ENCODE results near the gene RNF187. TPM values are rescaled to one million over a fixed set of nuclear protein-coding genes. Genes with fewer than 3 reads are reported as not detected.

Gene RNF187
- polyA plus RNA-seq, 1 donor (not counting 4 experiments of a cell fraction or from before 2014, with no cell fraction given) = 65.8 TPM

DNA sequence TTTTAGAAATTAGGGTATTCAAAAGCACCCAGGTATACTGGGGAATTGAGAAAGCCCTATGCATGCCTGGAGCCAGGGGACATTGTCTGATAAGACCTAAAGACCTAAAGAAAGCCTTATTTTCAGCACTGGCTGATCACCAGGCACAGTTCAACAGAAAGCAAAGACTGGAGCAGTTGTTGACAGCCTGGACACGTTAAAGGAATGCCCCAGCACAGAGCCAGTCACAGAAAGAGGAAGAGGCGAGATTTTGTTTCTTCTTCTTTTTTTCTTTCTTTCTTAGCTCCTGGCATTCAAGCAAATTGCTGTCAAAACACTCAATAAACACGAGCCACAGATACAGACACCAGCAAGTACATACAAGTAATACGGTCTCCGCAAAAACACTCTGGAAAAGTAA, 40.4 kb downstream of the RNF187 start:
- H3K9ac ChIP-seq (ENCODE audit: control insufficient read depth, extremely low read depth, insufficient read depth, low read length) = no peak overlapping the region
- FAIRE-seq = no peak
- TF ChIP-seq EZH2 (IDR thresholded peaks at IDR 0.05; ENCODE audit: low read length) = no peak
- TF ChIP-seq, protein P1, sequence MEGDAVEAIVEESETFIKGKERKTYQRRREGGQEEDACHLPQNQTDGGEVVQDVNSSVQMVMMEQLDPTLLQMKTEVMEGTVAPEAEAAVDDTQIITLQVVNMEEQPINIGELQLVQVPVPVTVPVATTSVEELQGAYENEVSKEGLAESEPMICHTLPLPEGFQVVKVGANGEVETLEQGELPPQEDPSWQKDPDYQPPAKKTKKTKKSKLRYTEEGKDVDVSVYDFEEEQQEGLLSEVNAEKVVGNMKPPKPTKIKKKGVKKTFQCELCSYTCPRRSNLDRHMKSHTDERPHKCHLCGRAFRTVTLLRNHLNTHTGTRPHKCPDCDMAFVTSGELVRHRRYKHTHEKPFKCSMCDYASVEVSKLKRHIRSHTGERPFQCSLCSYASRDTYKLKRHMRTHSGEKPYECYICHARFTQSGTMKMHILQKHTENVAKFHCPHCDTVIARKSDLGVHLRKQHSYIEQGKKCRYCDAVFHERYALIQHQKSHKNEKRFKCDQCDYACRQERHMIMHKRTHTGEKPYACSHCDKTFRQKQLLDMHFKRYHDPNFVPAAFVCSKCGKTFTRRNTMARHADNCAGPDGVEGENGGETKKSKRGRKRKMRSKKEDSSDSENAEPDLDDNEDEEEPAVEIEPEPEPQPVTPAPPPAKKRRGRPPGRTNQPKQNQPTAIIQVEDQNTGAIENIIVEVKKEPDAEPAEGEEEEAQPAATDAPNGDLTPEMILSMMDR (optimal IDR thresholded peaks at IDR 0.05 in 1 of 3, IDR thresholded peaks at IDR 0.05 in 1 of 3, conservative IDR thresholded peaks at IDR 0.05 in 1 of 3; ENCODE audit: extremely low read depth in 1 of 3, insufficient read depth in 2 of 3, low read length in 3 of 3) = no peak
- no peak overlapping the region for H3K27ac ChIP-seq (ENCODE audit: control insufficient read depth, insufficient read depth, low read length)
- no peak for DNase-seq (ENCODE audit: low read depth, low spot score)
- H3K9me3 ChIP-seq (ENCODE audit: control insufficient read depth, low read depth, low read length) = no peaks in the 10 kb centered on the region
- no peak overlapping the region for H3K4me3 ChIP-seq (ENCODE audit: control insufficient read depth in 2 of 3, extremely low read depth in 1 of 3, insufficient read depth in 2 of 3, low read depth in 1 of 3, low read length in 3 of 3)
- dilution Hi-C loops (cut with MboI; ENCODE audit: extremely low pct_ligation_motif_present, low sequenced_read_pairs) = no loop called here
- H3K9me1 ChIP-seq (ENCODE audit: control insufficient read depth, extremely low read depth, insufficient read depth, low read length) = no peaks in the 10 kb centered on the region
- no peak overlapping the region for H2AFZ ChIP-seq (ENCODE audit: control insufficient read depth, low read length)
- H4K20me1 ChIP-seq (ENCODE audit: control insufficient read depth, extremely low read depth, insufficient read depth, low read length) = no peaks in the 10 kb centered on the region
- no peaks in the 10 kb centered on the region for H3K79me2 ChIP-seq (ENCODE audit: control insufficient read depth, insufficient read depth, low read length)
- no peak overlapping the region for H3K4me2 ChIP-seq (ENCODE audit: control insufficient read depth, extremely low read depth, insufficient read depth, low read depth, low read length)
- peaks cover 3% of the 10 kb centered on the region for H3K27me3 ChIP-seq (ENCODE audit: control insufficient read depth, extremely low read depth, insufficient read depth, low read length)
- H3K4me1 ChIP-seq (ENCODE audit: control insufficient read depth, extremely low read depth, insufficient read depth, low read length) = no peaks in the 10 kb centered on the region
- no peaks in the 10 kb centered on the region for H3K36me3 ChIP-seq (ENCODE audit: control insufficient read depth in 2 of 2, extremely low read depth in 1 of 2, insufficient read depth in 2 of 2, low read length in 2 of 2)

GRCh38 chr1:228528612-228529011, 41.4 kb downstream of the RNF187 start:
- no peaks in the 10 kb centered on the region for H3K79me2 ChIP-seq (ENCODE audit: control insufficient read depth, insufficient read depth, low read length)
- no peak for FAIRE-seq
- TF ChIP-seq, protein P1 (optimal IDR thresholded peaks at IDR 0.05 in 1 of 3, IDR thresholded peaks at IDR 0.05 in 1 of 3, conservative IDR thresholded peaks at IDR 0.05 in 1 of 3; ENCODE audit: extremely low read depth in 1 of 3, insufficient read depth in 2 of 3, low read length in 3 of 3) = no peak
- no peak for TF ChIP-seq EZH2 (IDR thresholded peaks at IDR 0.05; ENCODE audit: low read length)
- H3K27me3 ChIP-seq (ENCODE audit: control insufficient read depth, extremely low read depth, insufficient read depth, low read length) = peaks cover 3% of the 10 kb centered on the region
- no peak overlapping the region for H3K9ac ChIP-seq (ENCODE audit: control insufficient read depth, extremely low read depth, insufficient read depth, low read length)
- no peak for DNase-seq (ENCODE audit: low read depth, low spot score)
- dilution Hi-C loops (cut with MboI; ENCODE audit: extremely low pct_ligation_motif_present, low sequenced_read_pairs) = no loop called here
- H4K20me1 ChIP-seq (ENCODE audit: control insufficient read depth, extremely low read depth, insufficient read depth, low read length) = no peaks in the 10 kb centered on the region
- H2AFZ ChIP-seq (ENCODE audit: control insufficient read depth, low read length) = no peak overlapping the region
- no peak overlapping the region for H3K4me3 ChIP-seq (ENCODE audit: control insufficient read depth in 2 of 3, extremely low read depth in 1 of 3, insufficient read depth in 2 of 3, low read depth in 1 of 3, low read length in 3 of 3)
- H3K36me3 ChIP-seq (ENCODE audit: control insufficient read depth in 2 of 2, extremely low read depth in 1 of 2, insufficient read depth in 2 of 2, low read length in 2 of 2) = no peaks in the 10 kb centered on the region
- H3K9me3 ChIP-seq (ENCODE audit: control insufficient read depth, low read depth, low read length) = no peaks in the 10 kb centered on the region
- no peak overlapping the region for H3K27ac ChIP-seq (ENCODE audit: control insufficient read depth, insufficient read depth, low read length)
- no peaks in the 10 kb centered on the region for H3K9me1 ChIP-seq (ENCODE audit: control insufficient read depth, extremely low read depth, insufficient read depth, low read length)
- no peaks in the 10 kb centered on the region for H3K4me1 ChIP-seq (ENCODE audit: control insufficient read depth, extremely low read depth, insufficient read depth, low read length)
- no peak overlapping the region for H3K4me2 ChIP-seq (ENCODE audit: control insufficient read depth, extremely low read depth, insufficient read depth, low read depth, low read length)
